Large intestine (tissue), 3 donors: ENCODE results near the gene SYNPO2. TPM values are rescaled to one million over a fixed set of nuclear protein-coding genes. Genes with fewer than 3 reads are reported as not detected.

ENCODE experiments used
- DNase-seq, 2 donors: peaks; one replicate each; pipeline versions ENCODE4 v3.0.0 to v3.0.0-alpha.2; 2013
- H3K27ac ChIP-seq: one replicate; pipeline ENCODE4 v1.5.1; 2013; ENCODE audit warnings: low read length
- H3K27me3 ChIP-seq: 2 replicates; pipeline ENCODE4 v1.6.1; 2013; ENCODE audit warnings: low read length; ENCODE audit not compliant: control insufficient read depth, insufficient read depth
- H3K36me3 ChIP-seq: 2 replicates; pipeline ENCODE4 v1.6.1; 2013; ENCODE audit warnings: low read length; ENCODE audit not compliant: control insufficient read depth, insufficient read depth
- H3K4me1 ChIP-seq: one replicate; pipeline ENCODE4 v1.6.1; 2013; ENCODE audit warnings: low read length; ENCODE audit not compliant: control insufficient read depth, insufficient read depth
- H3K4me3 ChIP-seq: one replicate; pipeline ENCODE4 v1.5.1; 2013; ENCODE audit warnings: low read length
- H3K9me3 ChIP-seq: one replicate; pipeline ENCODE4 v1.6.1; 2013; ENCODE audit warnings: mild to moderate bottlenecking, low read depth, low read length, moderate library complexity; ENCODE audit not compliant: control insufficient read depth
- WGBS: methylation state at CpG from one replicate; pipeline ENCODE4 v1.1.5; 2013; ENCODE audit warnings: low lambda C conversion rate; ENCODE audit not compliant: insufficient coverage; 5-methylcytosine and 5-hydroxymethylcytosine counted together
- polyA plus RNA-seq: library from polyadenylated mRNA; unstranded; fragments of 120-200 nt; gene quantifications from one replicate; pipeline ENCODE4 v1.2.1, GENCODE V29; 2013

SYNPO2 gene
- polyA plus RNA-seq, 1 donor = 81.2 TPM

DNA sequence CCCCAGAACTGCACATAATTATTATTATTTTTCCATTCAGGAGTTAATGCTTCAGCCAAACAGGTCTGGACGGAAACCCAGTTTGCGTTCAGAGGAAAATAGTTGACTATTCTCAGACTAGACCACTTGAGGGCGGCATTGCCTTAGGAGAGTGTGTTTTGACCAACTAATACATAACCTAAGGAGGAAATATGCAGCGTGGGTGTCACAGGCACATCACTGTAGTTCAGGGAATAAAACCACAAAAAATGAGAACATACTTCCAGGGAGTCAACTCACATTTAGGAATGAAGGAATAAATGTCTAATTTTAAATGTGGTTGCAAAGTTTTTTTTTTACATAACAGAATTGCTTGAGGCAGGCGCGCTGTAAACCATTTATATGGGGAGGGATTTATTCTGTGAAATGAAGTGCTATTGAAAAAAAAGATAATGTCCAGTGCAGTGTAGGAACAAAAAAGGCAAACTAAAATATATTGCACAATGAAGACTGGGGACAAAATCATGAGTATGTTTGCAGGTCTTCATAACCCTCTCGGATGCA, 93.3 kb downstream of the SYNPO2 start:
- H3K4me1 ChIP-seq = no peaks in the 10 kb centered on the region
- H3K9me3 ChIP-seq = no peaks in the 10 kb centered on the region
- peak; percentile 38 to 47 for DNase-seq
- 90% methylated on average over 2 of the region's 7 CpGs for WGBS
- no peak overlapping the region for H3K4me3 ChIP-seq
- H3K27me3 ChIP-seq = no peaks in the 10 kb centered on the region
- no peaks in the 10 kb centered on the region for H3K36me3 ChIP-seq
- no peak overlapping the region for H3K27ac ChIP-seq

DNA sequence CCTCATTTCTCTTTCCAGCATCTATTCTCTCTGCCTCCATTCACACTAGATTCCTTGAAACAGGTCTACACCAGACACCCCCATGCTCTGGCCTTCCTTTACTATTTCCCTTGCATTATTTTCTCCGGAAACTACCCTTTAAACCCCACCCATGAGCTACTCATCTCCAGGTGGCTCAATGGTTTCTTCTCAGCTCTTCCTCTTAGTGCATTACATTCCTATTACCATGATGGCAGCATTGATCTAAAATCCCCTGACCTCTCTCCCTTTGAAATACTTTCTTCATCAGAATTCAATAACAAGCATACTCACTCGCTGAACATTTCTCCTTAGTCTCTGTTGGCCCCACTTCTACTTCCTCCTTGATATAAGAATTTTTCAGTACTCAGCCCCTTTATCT, 94.6 kb downstream of the SYNPO2 start:
- H3K9me3 ChIP-seq = no peaks in the 10 kb centered on the region
- H3K27me3 ChIP-seq = no peaks in the 10 kb centered on the region
- H3K27ac ChIP-seq = no peak overlapping the region
- WGBS = 83% methylated on average over 1 of the region's 2 CpGs
- no peak for DNase-seq
- H3K4me1 ChIP-seq = no peaks in the 10 kb centered on the region
- no peak overlapping the region for H3K4me3 ChIP-seq
- H3K36me3 ChIP-seq = no peaks in the 10 kb centered on the region

DNA sequence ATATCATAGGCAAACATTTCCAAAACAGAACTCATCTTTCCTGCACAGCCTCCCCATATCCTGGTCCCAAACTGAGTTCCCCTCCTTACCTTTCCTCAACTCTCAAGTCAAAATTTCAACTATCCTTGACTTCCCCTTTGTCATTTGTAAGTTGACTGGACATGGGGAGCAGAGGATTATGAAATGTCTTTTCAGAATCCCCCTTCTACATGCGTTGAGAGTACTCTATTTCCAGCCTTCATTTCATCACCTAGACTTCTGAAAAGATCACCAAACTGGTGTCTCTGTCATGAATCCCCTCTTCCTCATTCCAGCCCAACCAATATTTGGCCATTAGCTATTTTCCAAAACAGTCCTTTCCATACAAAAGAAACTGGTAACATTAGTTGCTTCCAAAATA, 95.2 kb downstream of the SYNPO2 start:
- 100% methylated on average over 1 of the region's 1 CpG for WGBS
- Histone ChIP-seq H3K27me3 (no peaks in the 10 kb centered on the region), H3K4me1 (no peaks in the 10 kb centered on the region), H3K4me3 (no peak overlapping the region), H3K27ac (no peak overlapping the region), H3K36me3 (no peaks in the 10 kb centered on the region), H3K9me3 (no peaks in the 10 kb centered on the region)
- DNase-seq = no peak

DNA sequence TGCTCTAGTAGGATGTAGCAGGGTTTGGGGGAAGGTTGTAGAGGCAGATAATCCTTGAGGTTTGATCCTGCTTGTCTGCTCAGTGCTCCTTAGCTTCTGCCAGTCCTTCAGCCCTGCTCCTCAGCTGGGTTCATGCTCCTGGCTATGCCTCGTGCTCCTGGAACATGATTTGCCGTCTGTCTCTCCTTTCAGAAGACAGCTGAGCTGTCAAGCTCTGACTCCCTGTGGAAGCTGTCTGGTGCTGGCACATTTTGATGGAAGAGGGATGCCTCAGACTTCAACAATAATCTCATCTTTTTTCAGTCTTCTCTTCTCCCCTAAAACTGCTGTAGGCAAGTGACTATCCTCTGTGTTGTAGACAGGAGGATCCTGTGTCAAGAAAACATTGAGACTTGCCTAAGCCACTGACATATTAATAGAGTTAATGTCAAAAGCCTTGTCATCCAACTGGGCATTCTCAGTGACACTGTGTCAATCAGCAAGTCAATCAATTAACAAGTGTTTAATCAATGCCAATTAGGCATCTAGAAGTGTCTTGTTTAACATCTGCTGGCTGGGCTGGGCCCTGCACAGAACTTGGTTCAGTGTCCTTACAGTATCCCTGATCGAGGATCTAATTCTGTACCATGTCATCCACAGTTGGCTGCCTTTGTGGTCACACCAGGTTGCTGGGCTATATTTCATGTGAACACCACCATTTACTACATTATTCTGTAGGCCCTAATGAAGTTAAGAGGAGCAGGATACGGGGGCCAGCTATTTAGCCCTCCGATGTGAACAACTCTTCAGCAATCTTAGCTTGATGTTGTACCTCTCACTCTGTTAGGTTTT, 96.7 kb downstream of the SYNPO2 start:
- no CpG with 5 or more reads among the region's 5 CpGs for WGBS
- Histone ChIP-seq H3K27me3 (no peaks in the 10 kb centered on the region), H3K9me3 (no peaks in the 10 kb centered on the region), H3K4me3 (no peak overlapping the region), H3K36me3 (no peaks in the 10 kb centered on the region), H3K4me1 (no peaks in the 10 kb centered on the region), H3K27ac (no peak overlapping the region)
- DNase-seq = no peak

DNA sequence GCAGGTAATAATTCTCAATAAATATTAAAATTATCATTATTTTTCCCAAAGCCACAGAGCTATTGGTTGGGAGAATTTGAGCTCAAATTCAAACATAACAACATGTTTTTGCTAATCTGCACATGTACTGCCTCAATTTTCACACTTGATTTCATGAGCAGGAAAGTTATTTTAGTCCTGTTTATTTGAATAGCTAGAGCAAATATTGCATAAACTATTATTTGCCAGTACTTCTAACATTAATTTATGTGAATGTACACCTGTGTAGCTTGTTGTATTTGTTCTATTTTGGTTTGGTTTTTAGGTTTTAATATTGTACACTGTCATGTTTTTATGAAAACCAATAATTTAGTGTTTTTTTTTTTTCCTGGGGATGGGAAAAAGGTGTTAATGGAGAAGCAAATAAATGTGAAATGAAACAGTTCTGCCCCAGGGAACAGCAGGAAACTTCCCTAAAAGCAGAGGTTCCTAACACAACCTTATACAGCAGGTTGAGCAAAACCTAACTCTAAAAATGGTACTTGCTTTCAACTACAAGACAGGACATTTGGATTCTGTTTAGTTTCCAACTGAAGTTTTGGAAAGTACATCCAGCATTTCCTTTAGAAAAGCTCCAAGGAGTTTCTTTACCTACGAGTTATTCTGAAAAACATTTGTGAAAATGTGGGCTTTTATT, 99.4 kb downstream of the SYNPO2 start:
- Histone ChIP-seq H3K27me3 (no peaks in the 10 kb centered on the region), H3K36me3 (no peaks in the 10 kb centered on the region), H3K4me1 (no peaks in the 10 kb centered on the region), H3K27ac (no peak overlapping the region), H3K9me3 (no peaks in the 10 kb centered on the region), H3K4me3 (no peak overlapping the region)
- no peak for DNase-seq
- 100% methylated on average over 1 of the region's 1 CpG for WGBS

DNA sequence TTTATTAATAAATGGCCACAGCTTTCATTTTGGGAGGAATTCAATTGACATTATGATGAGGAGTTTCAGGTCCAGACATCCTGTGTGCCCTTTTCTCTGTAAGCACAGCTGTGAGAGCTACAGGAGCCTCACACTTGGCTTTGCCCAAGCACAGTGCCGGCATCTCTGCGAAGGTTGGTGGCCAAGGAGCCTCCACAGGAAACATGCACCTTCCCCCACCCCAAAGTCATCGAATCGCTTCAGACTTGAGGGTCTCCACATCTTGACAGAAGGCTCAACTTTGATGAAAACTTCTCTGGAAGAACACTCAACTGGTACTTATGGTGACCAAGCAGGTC, 100.0 kb downstream of the SYNPO2 start:
- no peaks in the 10 kb centered on the region for H3K36me3 ChIP-seq
- no CpG with 5 or more reads among the region's 4 CpGs for WGBS
- H3K4me1 ChIP-seq = no peaks in the 10 kb centered on the region
- H3K27ac ChIP-seq = no peak overlapping the region
- no peak for DNase-seq
- no peaks in the 10 kb centered on the region for H3K27me3 ChIP-seq
- H3K4me3 ChIP-seq = no peak overlapping the region
- H3K9me3 ChIP-seq = no peaks in the 10 kb centered on the region

DNA sequence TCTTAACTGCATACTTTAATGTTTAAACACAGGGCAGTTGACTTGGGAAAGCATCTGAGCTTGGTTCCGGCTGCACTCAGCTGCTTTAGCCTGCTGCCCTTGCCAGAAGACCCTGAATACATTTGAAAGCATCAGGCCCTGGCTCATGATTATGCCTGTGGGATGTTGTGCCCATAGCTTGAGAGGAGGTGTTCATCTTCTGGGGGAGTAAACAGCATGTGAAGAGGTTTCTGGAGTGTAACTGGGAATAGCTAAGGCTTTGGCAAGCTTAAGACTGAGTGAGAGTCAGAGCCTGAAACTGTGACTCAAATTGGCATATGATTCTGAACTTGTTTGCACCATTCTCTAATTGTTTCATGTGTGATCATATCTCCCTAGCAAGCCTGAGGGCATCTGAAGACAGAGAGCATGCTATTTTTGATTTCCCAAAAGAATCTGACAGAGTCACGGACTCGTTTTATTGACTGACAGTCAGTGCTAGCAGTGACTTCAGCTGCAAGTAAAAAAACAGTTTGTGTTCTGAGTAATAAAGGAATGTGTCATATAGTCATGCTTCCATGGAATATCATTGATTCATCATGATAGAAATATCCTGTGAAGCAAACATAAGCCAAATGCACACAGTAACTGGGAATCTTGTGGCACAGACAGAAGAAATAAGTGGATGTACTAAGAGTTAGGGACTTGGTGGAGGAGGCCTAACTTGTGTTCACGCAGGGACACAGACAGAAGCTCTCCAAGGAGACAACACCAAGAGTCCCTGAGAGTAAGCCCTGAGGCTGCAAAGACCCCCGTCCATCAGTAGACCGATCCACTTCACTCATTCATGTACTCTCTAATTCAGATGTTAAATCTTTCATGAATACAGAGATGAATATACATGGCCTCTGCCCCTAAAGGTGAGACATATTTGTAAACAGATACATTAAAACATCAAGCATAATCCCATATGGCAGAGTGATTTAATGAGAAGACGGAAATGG, 100.7 kb downstream of the SYNPO2 start:
- H3K27ac ChIP-seq = no peak overlapping the region

DNA sequence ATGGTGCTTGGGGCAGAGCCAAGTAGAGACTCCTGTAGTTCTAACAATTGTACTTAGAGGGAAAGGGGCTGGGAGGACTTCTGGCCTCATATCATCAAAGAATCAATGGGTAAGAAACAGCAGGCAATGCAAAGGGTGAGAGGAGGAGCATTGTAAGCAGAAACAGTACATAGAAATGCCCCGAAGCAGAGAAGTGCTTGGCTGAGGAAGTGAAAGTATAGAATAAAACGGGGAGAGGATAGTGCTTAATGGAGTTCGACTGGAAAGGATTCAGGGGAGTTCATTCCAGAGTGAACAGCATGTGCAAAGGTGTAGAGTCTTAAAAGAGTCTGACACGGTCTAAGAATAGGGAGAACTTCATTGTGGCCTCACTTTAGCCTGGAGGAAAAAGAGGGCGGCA, 103.0 kb downstream of the SYNPO2 start:
- DNase-seq = no peak
- Histone ChIP-seq H3K36me3 (no peaks in the 10 kb centered on the region), H3K9me3 (no peaks in the 10 kb centered on the region), H3K27ac (no peak overlapping the region), H3K4me1 (no peaks in the 10 kb centered on the region), H3K27me3 (no peaks in the 10 kb centered on the region), H3K4me3 (no peak overlapping the region)
- 80% methylated on average over 4 of the region's 5 CpGs for WGBS

More for the DNA sequence above, 100.7 kb downstream of the SYNPO2 start:
- H3K27me3 ChIP-seq = no peaks in the 10 kb centered on the region
- WGBS = no CpG with 5 or more reads among the region's 7 CpGs
- no peak for DNase-seq
- no peaks in the 10 kb centered on the region for H3K4me1 ChIP-seq
- H3K4me3 ChIP-seq = no peak overlapping the region
- H3K9me3 ChIP-seq = no peaks in the 10 kb centered on the region
- H3K36me3 ChIP-seq = no peaks in the 10 kb centered on the region

DNA sequence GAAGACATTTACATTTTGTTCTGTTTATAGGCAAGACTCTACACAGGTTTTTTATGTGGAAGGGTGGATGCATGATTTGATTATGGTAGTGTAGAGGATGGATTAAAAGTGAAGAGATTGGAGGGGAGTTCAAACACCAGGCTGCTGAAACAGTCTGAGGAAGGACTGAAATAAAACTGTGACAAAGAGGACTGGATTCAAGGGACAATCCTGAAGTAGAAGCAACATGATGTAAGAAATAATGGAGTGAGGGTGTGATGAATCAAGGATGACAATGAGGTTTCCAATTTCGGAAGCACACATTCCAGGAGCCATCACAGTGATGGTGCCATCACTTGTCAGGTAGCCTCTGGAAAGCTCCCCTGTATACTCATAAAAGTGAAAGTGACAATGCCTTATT, 103.5 kb downstream of the SYNPO2 start:
- Histone ChIP-seq H3K4me1 (no peaks in the 10 kb centered on the region), H3K9me3 (no peaks in the 10 kb centered on the region), H3K27ac (no peak overlapping the region), H3K27me3 (no peaks in the 10 kb centered on the region), H3K4me3 (no peak overlapping the region), H3K36me3 (no peaks in the 10 kb centered on the region)
- WGBS = no CpG with 5 or more reads among the region's 1 CpG
- DNase-seq = no peak

DNA sequence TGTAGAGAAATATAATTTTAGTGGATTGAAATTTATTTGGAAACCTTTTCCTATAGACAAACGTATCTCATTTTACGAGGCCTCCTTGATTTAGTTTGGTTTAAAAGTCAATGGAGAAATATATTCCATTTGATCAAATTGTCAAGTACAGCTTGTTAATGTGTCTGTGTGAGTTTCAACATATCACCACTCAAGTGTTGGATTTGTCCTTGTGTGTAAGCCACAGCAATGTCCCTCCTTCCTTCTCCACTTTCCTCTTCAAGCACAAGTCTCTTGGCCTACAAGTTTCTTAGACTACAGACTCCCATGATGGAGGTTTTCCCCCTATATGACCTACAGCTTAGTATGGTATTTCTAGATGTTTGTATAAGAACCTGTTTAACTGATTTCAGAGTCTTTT, 104.7 kb downstream of the SYNPO2 start:
- no CpG with 5 or more reads among the region's 2 CpGs for WGBS
- no peak for DNase-seq
- no peaks in the 10 kb centered on the region for H3K9me3 ChIP-seq
- no peak overlapping the region for H3K4me3 ChIP-seq
- H3K4me1 ChIP-seq = no peaks in the 10 kb centered on the region
- no peak overlapping the region for H3K27ac ChIP-seq
- no peaks in the 10 kb centered on the region for H3K27me3 ChIP-seq
- no peaks in the 10 kb centered on the region for H3K36me3 ChIP-seq
